HepG2 (cell line): Measurements from ENCODE around the gene ZFP36L2. TPM values are rescaled to one million over a fixed set of nuclear protein-coding genes. Genes with fewer than 3 reads are reported as not detected.

ENCODE experiments used
- ARNT2 ChIP-seq: sonication (generic); formaldehyde crosslinking; IDR thresholded peaks from 2 replicates; pipeline ENCODE4 v1.8.0; 2022; ENCODE audit warnings: mild to moderate bottlenecking, low read depth, missing genetic modification reagents, moderate library complexity
- CBX1 ChIP-seq: IDR thresholded peaks from one replicate; pipeline ENCODE4 v1.6.1; 2016; ENCODE audit warnings: antibody characterized with exemption, low read depth
- CENPX ChIP-seq: sonication (generic); formaldehyde crosslinking; IDR thresholded peaks from 2 replicates; pipeline ENCODE4 v1.9.0; 2021; ENCODE audit warnings: mild to moderate bottlenecking, missing genetic modification reagents, moderate library complexity
- HMG20B ChIP-seq: conservative IDR thresholded peaks from 2 replicates; pipeline ENCODE4 v1.6.1; 2016; ENCODE audit warnings: missing genetic modification reagents, missing compliant biosample characterization
- JUN ChIP-seq: sonication (generic); formaldehyde crosslinking; IDR thresholded peaks from 2 replicates; pipeline ENCODE4 v1.4.0; 2020; ENCODE audit warnings: mild to moderate bottlenecking, missing genetic modification reagents
- SMAD9 ChIP-seq: sonication (generic); formaldehyde crosslinking; IDR thresholded peaks from 2 replicates; pipeline ENCODE4 v1.5.1; 2020; ENCODE audit warnings: mild to moderate bottlenecking, missing genetic modification reagents
- ZNF136 ChIP-seq: sonication (generic); formaldehyde crosslinking; IDR thresholded peaks from 2 replicates; pipeline ENCODE4 v1.8.1; 2022; ENCODE audit warnings: low read depth, mild to moderate bottlenecking, moderate library complexity, missing genetic modification reagents
- ZNF878 ChIP-seq: sonication (generic); formaldehyde crosslinking; IDR thresholded peaks from 2 replicates; pipeline ENCODE4 v1.8.1; 2023; ENCODE audit warnings: mild to moderate bottlenecking, missing genetic modification reagents, moderate library complexity
- polyA plus RNA-seq, 8 experiments: library from polyadenylated mRNA; depleted of rRNA in 3 of 8; stranded (reverse) in 7 of 8; unstranded in 1 of 8; fragments of >200 nt; fragmentation: Illumina TruSeq in 4 of 8; extraction: Trizol in 4 of 8; gene quantifications; 2 replicates each; pipeline versions ENCODE4 v1.2.1 to v1.2.3, GENCODE V29; 2011 to 2016; ENCODE audit warnings: low read depth in 4 of 8, missing spikeins in 1 of 8, mixed read lengths in 1 of 8; ENCODE audit not compliant: insufficient read depth in 1 of 8
- total RNA-seq, 5 experiments: library from RNA; depleted of rRNA; stranded (reverse); fragments of >200 nt; fragmentation: Illumina TruSeq; extraction: Trizol; gene quantifications; 2 replicates each; pipeline ENCODE4 v1.2.3, GENCODE V29; 2016; ENCODE audit warnings: low read depth in 1 of 5
- TF ChIP-seq, protein P1 (sequence below): sonication (generic); formaldehyde crosslinking; IDR thresholded peaks from 2 replicates; pipeline ENCODE4 v1.4.0; 2020; ENCODE audit warnings: mild to moderate bottlenecking, missing genetic modification reagents
- TF ChIP-seq, protein P2 (sequence below): IDR thresholded peaks from 2 replicates; pipeline ENCODE4 v1.6.1; 2016
- TF ChIP-seq, protein P3 (sequence below): sonication (generic); formaldehyde crosslinking; IDR thresholded peaks from one replicate; pipeline ENCODE4 v1.5.1; 2020; ENCODE audit warnings: mild to moderate bottlenecking, missing genetic modification reagents; ENCODE audit errors: not compliant biosample characterization
- TF ChIP-seq, protein P4 (sequence below): sonication (generic); formaldehyde crosslinking; conservative IDR thresholded peaks from 2 replicates; pipeline ENCODE4 v1.8.0; 2022; ENCODE audit warnings: mild to moderate bottlenecking, moderate library complexity, missing genetic modification reagents
- TF ChIP-seq, protein P5 (sequence below): sonication (generic); formaldehyde crosslinking; conservative IDR thresholded peaks from 2 replicates; pipeline ENCODE4 v1.4.0; 2020; ENCODE audit warnings: missing genetic modification reagents

ZFP36L2 gene
- total and polyA plus RNA-seq, 2 of the 13 experiments (the other 11 are each of a cell fraction or from before 2014, with no cell fraction given) = 11.2 to 21.8 TPM

DNA sequence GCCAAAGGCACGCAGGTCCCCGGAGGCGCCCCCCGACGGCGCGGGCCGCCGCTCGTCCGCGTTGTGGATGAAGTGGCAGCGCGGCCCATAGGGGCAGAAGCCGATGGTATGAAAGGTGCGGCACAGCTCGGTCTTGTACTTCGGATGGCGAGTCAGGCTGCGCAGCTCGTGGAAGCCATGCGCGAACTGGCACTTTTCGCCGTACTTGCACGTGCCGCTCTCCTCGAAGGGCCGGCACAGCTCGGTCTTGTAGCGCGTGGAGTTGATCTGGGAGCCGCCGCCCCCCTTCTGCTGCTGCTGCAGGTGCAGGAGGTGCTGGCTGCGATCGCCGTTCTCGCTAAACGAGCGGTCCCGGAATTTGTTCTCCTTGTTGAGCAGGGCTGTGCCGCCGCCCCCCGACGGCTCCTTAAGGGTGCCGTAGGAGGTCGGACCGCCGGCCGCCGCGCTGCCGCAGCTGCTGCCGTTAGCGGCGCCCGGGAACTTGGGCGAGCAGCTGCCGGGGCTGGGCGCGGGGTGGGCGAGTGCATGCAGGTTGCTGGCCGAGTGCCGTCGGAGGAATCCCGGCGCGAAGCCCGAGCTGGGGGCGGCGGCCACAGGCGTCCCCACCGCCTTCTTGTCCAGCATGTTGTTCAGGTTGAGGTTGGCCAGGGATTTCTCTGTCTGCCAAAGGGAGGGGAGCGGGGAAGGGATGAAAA, 1.2 kb downstream of the ZFP36L2 start (continued):
- TF ChIP-seq JUN (CRISPR knock-in tag) = no peak
- TF ChIP-seq CBX1 = no peak
- TF ChIP-seq, protein P1, sequence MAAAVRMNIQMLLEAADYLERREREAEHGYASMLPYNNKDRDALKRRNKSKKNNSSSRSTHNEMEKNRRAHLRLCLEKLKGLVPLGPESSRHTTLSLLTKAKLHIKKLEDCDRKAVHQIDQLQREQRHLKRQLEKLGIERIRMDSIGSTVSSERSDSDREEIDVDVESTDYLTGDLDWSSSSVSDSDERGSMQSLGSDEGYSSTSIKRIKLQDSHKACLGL (CRISPR knock-in tag) = no peak; the same call in none of the 2 replicates
- TF ChIP-seq, protein P2, sequence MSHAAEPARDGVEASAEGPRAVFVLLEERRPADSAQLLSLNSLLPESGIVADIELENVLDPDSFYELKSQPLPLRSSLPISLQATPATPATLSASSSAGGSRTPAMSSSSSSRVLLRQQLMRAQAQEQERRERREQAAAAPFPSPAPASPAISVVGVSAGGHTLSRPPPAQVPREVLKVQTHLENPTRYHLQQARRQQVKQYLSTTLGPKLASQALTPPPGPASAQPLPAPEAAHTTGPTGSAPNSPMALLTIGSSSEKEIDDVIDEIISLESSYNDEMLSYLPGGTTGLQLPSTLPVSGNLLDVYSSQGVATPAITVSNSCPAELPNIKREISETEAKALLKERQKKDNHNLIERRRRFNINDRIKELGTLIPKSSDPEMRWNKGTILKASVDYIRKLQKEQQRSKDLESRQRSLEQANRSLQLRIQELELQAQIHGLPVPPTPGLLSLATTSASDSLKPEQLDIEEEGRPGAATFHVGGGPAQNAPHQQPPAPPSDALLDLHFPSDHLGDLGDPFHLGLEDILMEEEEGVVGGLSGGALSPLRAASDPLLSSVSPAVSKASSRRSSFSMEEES (CRISPR knock-in tag) = 0 out of 2 replicates have a peak, but pooled peaks have one; percentile 51
- TF ChIP-seq, protein P3, sequence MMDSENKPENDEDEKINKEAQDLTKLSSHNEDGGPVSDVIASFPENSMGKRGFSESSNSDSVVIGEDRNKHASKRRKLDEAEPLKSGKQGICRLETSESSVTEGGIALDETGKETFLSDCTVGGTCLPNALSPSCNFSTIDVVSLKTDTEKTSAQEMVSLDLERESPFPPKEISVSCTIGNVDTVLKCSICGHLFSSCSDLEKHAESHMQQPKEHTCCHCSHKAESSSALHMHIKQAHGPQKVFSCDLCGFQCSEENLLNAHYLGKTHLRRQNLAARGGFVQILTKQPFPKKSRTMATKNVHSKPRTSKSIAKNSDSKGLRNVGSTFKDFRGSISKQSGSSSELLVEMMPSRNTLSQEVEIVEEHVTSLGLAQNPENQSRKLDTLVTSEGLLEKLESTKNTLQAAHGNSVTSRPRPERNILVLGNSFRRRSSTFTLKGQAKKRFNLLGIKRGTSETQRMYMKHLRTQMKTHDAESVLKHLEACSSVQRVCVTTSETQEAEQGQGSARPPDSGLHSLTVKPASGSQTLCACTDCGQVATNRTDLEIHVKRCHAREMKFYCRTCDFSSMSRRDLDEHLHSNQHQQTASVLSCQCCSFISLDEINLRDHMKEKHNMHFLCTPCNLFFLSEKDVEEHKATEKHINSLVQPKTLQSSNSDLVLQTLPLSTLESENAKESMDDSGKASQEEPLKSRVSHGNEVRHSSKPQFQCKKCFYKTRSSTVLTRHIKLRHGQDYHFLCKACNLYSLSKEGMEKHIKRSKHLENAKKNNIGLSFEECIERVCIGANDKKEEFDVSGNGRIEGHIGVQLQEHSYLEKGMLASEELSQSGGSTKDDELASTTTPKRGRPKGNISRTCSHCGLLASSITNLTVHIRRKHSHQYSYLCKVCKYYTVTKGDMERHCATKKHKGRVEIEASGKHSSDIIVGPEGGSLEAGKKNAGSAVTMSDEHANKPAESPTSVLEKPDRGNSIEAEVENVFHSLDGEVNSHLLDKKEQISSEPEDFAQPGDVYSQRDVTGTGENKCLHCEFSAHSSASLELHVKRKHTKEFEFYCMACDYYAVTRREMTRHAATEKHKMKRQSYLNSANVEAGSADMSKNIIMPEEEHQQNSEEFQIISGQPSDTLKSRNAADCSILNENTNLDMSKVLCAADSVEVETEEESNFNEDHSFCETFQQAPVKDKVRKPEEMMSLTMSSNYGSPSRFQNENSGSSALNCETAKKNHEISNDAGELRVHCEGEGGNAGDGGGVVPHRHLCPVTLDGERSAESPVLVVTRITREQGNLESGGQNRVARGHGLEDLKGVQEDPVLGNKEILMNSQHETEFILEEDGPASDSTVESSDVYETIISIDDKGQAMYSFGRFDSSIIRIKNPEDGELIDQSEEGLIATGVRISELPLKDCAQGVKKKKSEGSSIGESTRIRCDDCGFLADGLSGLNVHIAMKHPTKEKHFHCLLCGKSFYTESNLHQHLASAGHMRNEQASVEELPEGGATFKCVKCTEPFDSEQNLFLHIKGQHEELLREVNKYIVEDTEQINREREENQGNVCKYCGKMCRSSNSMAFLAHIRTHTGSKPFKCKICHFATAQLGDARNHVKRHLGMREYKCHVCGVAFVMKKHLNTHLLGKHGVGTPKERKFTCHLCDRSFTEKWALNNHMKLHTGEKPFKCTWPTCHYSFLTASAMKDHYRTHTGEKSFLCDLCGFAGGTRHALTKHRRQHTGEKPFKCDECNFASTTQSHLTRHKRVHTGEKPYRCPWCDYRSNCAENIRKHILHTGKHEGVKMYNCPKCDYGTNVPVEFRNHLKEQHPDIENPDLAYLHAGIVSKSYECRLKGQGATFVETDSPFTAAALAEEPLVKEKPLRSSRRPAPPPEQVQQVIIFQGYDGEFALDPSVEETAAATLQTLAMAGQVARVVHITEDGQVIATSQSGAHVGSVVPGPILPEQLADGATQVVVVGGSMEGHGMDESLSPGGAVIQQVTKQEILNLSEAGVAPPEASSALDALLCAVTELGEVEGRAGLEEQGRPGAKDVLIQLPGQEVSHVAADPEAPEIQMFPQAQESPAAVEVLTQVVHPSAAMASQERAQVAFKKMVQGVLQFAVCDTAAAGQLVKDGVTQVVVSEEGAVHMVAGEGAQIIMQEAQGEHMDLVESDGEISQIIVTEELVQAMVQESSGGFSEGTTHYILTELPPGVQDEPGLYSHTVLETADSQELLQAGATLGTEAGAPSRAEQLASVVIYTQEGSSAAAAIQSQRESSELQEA (CRISPR knock-in tag) = no peak
- no peak for TF ChIP-seq HMG20B (CRISPR knock-in tag)
- no peak for TF ChIP-seq SMAD9 (CRISPR knock-in tag)
- TF ChIP-seq, protein P4, sequence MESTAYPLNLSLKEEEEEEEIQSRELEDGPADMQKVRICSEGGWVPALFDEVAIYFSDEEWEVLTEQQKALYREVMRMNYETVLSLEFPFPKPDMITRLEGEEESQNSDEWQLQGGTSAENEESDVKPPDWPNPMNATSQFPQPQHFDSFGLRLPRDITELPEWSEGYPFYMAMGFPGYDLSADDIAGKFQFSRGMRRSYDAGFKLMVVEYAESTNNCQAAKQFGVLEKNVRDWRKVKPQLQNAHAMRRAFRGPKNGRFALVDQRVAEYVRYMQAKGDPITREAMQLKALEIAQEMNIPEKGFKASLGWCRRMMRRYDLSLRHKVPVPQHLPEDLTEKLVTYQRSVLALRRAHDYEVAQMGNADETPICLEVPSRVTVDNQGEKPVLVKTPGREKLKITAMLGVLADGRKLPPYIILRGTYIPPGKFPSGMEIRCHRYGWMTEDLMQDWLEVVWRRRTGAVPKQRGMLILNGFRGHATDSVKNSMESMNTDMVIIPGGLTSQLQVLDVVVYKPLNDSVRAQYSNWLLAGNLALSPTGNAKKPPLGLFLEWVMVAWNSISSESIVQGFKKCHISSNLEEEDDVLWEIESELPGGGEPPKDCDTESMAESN (CRISPR knock-in tag) = peak; percentile 41; the same call in 1 of the 2 replicates
- TF ChIP-seq ARNT2 (CRISPR knock-in tag) = no peak; the same call in none of the 2 replicates
- no peak for TF ChIP-seq ZNF136 (CRISPR knock-in tag)
- no peak for TF ChIP-seq CENPX (CRISPR knock-in tag)
- TF ChIP-seq, protein P5, sequence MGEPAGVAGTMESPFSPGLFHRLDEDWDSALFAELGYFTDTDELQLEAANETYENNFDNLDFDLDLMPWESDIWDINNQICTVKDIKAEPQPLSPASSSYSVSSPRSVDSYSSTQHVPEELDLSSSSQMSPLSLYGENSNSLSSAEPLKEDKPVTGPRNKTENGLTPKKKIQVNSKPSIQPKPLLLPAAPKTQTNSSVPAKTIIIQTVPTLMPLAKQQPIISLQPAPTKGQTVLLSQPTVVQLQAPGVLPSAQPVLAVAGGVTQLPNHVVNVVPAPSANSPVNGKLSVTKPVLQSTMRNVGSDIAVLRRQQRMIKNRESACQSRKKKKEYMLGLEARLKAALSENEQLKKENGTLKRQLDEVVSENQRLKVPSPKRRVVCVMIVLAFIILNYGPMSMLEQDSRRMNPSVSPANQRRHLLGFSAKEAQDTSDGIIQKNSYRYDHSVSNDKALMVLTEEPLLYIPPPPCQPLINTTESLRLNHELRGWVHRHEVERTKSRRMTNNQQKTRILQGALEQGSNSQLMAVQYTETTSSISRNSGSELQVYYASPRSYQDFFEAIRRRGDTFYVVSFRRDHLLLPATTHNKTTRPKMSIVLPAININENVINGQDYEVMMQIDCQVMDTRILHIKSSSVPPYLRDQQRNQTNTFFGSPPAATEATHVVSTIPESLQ = no peak
- TF ChIP-seq ZNF878 (CRISPR knock-in tag) = 0 out of 2 replicates have a peak, but pooled peaks have one; percentile 29
